GM04504 (cell line): ENCODE results near the gene LMO2.
"Not testable (repeated sequence)": the region's sequence is repeated elsewhere in the genome, so short reads cannot be mapped to it uniquely, and the experiment has no call there.

Experiments used
- DNase-seq: peaks from one replicate; pipeline ENCODE4 v3.0.0-alpha.2; 2012; ENCODE audit warnings: low read depth

Gene LMO2

DNA sequence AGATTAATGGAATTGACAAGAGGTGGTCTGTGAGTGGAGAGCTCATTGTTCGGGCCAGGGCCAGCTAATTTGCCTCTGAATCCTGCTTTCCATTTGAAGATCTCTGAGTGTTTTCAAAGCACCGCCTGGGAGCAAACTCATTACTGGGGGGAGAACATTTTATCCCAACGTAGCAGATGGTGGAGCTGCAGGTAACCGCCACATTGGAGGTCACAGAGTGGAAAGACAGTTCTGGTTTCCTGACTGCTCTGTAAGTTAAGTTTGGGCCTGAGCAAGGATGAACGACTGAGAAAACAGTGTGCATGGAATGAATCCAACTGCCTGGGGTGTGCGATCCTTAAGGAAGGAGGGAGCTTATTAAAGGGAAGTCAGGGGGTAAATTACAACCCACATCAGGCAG lies 30.5 kb downstream of the LMO2 start:
- DNase-seq = no peak

DNA sequence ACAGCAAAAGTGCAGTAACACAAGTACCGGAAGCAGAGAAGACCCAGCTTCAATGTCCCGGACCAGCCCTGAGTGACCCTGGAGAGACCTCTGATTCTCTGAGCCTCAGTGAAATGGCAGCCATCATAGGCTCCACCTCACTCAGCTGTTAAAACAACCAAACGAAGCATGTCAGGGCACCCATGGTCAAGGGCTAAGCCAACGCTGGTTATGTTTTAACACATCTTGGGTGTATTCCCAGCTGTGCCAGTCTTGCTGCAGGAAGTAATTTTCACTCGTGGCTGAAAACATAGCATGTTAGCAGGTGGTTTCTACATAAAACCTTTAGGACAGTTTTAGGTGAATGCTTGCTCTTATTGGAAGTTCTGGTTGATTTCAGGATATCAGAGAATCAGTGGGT lies 30.9 kb downstream of the LMO2 start:
- DNase-seq = no peak

DNA sequence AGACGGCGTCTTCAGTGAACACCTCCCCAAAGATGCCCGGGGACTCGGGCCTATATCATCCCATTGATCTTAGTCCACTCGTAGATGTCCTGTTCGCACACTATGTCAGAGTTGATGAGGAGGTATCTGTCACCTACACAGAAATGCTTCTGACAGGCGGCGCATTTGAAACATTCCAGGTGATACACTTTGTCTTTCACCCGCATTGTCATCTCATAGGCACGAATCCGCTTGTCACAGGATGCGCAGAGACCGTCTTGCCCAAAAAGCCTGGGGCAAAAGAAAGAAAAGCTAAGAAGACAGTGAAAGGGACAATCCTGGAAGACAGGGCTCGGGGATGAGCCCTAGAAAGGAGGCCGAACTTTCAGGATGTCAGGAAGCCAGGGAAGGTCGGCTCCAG lies 32.6 kb downstream of the LMO2 start:
- no peak for DNase-seq

DNA sequence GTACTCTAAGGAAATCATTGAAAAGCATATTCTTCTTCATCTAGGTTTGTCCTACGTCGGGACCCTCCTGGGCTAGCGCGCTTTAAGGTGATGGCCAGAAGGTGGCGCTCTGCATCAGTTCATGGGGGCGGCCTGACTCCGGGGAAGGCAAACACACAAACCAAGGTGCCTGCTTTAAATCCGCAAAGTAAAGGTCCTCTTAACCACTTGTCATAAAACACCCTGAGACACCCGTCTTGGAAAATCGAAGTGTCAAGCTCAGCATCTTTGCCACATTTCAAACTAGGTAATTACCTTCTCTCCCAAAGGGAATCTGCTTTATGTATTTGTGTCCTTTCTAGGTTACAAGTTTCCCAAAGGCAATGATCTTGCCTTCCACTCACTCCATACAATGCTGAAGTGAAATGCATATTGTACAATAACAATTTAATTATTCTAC lies 33.9 kb downstream of the LMO2 start:
- peak; percentile 17 for DNase-seq

DNA sequence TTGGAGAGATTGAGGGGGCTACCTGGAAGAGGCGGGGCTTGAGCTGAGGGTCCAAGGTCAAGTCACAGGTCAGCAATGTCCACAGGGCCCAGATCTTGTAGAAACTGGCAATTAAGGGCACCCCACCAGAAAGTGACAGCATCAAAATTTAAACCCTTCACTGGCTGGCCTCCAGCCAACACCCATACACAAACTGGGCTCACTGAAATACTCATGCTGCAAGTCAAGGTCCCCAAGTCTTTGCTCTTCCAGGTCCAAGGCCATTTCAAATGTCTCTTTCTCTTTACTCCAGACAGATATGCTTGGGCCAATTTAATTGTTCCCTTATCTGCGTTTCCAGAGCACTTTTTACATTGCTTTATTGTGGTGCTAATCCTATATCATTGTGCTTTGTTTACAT lies 36.4 kb downstream of the LMO2 start:
- no peak for DNase-seq

DNA sequence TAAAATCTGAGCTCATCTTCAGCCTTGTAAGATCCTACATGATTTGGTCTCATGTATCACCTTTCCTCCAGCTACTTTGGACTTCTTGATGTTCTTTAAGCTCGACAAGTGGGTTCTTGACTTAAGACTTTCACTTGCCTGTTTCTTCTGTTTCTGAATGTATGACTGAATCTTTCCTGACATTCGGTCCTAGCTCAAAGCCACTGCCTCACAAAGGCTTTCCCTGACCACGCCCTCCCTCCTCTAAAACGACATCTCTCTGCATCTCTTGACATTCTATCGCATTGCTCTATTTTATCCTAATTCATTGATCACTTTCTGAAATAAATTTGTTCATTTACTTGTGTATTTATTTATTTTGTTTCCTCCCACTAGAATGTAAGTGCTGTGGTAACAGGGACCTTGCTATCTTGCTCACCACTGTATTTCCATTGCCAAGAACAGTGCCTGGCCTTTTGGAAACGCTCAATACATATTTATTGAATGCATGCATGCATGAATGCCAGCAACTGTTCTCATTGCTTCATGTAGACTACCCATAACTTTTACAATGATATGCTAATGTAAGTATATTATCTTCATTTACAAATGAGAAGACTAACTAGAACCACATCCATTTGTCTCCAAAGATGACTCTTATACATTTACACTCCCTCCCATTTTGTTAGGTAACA lies 43.0 kb downstream of the LMO2 start:
- DNase-seq = no peak

DNA sequence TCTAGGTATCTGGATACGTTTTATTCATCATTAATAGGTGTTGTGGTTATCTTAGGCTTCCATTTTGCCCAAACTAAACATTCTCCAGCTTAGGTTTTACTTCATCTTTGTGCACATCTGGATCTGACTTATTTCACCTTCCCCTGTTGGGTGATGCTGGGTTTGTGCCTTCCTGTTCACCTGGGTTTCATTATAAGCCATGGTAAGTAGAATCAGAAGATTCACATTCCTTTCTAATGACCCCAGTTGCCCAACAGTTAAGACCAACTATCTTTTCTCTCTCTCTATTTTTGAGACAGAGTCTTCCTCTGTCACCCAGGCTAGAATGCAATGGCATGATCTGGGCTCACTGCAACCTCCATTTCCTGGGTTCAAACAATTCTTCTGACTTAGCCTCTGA lies 44.6 kb downstream of the LMO2 start:
- no peak for DNase-seq

DNA sequence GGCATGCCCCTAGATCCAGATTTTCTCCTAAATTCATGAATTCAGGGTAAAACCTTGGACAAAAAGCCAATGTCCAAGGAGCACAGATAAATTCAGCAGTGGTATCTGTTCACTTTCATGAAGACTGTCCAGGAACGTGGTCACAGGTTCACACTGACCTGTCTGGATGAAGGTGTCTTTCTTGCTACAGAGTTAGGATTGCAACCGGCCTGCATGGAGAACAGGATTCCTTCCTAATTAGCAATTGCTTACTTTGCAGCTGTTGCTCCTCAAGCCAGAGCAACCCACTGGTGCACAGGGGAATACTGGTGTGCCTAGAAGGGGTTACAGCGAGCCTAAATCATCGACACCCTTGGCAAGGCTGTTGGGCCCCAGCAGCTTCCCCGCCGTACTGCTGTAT lies 47.6 kb downstream of the LMO2 start:
- DNase-seq = no peak

DNA sequence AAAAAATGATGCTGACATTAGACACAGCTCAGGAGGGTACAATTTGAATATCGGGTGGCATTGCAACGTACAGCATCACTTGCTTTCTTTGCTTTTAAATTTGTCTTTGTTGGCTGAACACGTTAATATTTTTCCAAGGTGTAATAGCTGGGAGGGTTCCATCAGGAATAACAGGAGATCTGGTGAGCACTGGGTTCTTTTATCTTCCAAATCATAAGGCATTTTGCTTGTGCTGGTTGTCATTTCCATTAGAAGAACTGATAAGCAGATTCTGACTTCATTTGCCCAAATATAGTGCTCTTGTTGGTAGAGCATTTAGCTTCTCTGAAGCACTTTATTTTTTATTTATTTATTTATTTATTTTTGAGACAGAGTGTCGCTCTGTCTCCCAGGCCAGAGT lies 48.9 kb downstream of the LMO2 start:
- DNase-seq = no peak

DNA sequence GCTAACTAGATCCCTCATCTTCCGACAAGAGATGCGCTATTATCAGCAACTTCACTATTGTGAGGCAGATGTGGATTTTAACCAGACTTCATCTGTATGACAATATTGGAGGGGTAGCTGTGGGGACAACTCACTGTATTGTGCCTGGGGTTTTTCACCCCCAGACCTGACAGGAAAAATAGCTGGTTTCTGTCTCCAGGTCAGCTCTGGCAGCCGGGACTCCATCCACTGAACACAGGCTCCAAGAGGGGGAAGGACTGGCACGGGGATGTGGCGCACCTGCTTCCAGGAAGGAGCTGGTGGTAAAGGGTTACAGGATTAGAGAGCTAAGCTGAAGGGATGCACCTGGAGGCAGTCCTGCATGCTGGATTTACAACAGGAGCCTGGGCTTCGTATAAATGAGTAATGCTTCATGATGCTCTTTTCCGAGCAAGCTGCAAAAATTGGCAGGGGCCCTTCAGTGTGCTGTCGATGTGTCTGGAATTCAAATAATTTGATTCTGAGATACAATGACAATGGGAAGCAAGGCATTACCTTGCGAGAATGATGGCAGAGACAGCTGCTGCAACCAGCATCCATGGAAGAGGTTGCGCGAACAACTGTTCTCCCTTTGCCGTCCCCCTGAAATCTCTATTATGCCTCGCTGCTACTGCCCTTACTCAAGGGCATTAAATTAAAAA lies 49.5 kb downstream of the LMO2 start:
- DNase-seq = no peak

DNA sequence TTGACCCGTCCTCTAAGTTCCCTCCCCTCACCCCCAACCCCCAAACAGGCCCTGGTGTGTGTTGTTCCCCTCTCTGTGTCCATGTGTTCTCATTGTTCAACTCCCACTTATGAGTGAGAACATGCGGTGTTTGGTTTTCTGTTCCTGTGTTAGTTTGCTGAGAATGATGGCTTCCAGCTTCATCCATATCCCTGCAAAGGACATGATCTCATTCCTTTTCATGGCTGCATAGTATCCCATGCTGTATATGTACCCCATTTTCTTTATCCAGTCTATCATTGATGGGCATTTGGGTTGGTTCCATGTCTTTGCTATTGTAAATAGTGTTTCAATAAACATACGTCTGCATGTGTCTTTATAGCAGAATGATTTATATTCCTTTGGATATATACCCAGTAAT lies 53.6 kb downstream of the LMO2 start:
- not testable (repeated sequence) for DNase-seq

DNA sequence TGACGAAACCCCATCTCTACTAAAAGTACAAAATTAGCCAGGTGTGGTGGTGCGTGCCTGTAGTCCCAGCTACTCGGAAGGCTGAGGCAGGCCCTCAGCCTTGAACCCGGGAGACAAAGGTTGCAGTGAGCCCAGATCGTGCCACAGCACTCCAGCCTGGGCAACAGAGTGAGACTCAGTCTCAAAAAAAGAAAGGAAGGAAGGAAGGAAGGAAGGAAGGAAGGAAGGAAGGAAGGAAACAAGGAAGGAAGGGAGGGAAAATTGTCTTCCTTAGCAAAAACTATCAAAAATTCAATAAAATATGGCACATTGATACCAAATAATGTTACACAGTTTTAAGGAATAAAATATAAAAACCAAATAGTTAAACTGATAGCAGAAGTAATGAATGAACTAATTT lies 54.5 kb downstream of the LMO2 start:
- DNase-seq = not testable (repeated sequence)

DNA sequence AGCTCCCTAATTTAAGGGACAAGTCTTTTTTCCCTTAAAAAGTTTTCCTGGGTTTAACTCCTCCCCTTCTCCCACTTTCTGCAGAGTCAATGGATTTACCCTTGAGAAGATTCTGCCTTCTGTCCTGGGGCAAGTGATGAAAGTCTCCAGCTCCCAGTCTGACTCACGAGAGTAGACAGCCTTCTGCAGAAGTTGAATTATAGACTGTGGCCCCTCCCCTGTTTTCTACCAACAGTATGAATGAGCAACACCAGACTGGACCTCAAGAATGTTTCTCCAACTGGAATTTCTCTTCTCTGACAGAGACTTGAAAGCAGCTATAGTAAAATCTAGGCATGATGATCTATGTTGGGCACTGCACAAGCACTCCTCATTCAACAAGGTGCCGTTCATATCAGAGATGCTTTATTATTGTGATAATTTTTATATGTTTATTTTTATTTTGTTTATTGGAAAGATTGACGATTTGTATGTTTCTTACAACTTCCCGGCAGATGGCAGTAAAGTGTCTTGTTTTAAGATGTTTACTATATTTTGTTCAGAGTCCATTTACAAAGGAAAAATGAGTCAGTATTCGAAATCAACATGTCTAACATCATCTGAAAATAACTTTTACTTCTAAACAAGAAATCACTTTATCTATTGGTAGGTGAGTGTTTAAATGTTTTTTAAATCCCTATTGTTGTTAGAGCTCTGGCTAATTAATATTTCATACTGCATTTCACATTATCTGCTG lies 56.6 kb downstream of the LMO2 start:
- DNase-seq = peak; percentile 65

DNA sequence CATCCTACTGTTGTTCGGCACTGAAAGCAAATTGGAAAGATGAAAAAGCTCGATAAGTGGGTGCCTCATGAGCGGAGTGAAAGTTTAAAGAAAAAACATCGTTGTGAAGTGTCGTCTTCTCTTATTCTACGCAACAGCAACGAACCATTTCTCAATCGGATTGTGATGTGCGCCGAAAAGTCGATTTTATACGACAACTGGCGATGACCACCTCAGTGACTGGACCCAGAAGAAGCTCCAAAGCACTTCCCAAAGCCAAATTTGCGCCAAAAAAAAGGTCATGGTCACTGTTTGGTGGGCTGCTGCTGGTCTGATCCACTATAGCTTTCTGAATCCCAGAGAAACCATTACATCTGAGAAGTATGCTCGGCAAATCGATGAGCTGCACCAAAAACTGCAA lies 59.2 kb downstream of the LMO2 start:
- DNase-seq = no peak

DNA sequence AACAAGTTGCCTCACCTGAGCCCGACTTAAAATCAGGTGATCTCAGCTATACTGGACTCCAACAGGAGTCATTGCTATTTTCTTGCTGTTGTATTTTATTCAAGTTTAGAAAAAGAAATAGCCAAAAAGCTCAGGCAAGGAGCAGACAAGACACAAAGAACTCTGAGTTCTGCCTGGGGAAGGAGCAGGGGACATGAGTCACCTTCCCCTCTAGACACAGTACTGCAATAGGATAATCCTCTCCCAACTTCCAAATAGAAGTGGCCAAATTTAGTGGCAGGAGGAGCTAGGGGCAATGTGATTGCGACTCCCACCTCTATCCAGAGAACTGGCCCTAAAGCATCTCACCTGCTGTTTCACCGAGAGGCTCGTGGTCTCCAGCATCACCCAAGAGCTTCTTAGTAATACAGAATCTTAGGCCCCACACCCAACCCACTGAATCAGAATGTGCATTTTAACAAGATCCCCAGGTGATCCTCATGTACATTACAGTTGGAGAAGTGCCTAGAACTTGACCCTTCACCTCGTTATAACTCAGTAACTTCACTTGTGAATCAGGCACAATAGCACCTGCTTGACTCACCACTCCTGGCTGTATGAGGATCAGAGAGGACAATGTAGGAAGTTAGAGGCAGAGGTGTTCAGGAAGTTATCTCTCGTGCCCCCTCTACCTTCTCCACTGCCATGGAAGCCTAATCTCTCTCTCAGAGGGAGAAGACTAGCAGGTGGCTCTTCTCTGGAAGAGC lies 60.8 kb downstream of the LMO2 start:
- no peak for DNase-seq

DNA sequence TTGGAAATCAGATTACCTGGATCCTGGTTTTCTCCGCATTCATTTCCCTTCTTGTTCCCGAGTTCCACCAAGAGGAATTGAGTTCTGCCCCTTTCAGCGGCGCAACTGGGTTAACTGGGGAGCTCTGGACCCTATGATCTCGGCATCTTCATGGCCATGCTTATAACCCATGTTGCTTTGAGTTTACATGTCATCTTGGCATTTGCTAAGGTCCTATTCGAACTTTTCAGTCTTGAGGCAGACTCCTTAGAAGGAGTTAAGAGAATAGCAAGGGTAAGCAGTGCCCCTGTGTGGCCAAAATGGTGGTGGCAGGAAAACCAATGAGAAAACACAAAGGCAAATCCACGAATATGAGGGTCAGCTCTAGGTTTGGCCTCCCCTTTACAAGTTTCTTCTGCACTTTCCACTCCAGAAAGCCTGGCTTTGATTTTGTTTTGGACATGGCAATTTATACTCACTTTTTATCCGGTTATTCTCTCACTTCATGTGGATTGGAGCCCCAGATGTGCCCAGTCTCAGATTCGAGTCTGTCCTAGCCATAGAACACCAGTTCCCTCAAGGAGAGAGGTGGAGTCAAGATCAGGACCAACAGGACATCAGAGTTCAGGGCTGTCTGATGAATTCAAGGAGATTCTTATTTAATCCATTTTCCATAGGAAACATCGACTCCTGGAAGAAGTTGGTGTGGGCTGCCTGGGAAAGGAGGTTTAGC lies 62.3 kb downstream of the LMO2 start:
- peak; percentile 46 for DNase-seq

DNA sequence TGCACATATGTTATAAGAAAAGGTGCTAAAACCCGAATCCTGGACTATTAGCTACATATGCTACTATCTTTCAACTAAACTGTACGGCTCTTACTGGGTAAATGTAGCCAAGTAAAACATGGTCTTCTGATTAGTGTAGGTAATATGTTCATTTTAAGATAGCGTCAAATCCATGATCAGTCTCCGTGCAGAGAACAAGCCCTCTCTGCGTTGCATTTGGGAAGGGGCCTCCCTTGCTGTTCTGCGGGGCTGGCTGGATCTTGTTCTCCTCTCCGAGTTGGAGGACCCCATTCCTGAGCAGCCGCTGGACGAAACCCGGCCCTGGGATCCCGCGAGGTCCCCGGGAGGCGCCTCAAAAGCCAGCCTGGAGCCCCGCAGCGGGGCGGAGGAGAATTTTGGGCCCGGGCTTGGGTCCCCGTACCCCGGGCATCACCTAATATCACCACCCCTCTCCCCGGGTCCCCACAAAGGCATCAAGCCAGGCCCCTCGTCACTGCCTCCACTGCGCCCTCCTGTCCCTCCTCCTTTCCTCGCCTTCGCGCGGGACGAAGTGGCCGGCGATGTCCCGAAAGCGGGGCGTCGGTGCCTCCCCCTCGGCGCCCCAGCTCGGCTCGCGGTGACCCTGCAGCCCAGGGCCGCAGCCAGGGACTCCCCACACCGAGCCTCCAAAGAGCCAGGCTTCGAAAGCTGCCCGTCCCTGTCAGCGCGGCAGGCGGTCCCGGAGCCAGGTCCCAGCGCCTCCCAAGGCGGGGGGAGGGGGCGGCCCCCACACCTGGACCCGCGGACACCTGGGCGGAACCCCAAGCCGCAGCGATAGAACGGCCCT lies 63.1 kb downstream of the LMO2 start:
- no peak for DNase-seq

DNA sequence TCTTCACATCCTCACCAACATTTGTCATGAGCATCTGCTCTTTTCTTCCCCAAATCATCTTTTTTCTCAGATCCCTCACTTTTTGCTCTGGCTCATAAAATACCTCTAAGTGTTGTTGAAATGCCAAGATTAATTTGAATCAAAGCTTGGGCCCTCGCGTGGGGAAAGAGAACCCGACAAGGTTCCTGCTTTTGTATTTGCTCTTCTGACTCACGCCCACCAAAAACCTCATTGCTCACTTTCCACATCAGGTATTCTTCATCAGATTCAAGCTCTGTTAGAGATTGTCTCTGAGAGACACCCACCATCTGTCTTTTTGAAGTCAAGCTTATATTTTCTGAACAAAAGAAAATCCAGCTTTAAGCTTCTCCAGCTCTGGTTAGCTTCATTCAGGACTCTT lies 64.7 kb downstream of the LMO2 start:
- no peak for DNase-seq

DNA sequence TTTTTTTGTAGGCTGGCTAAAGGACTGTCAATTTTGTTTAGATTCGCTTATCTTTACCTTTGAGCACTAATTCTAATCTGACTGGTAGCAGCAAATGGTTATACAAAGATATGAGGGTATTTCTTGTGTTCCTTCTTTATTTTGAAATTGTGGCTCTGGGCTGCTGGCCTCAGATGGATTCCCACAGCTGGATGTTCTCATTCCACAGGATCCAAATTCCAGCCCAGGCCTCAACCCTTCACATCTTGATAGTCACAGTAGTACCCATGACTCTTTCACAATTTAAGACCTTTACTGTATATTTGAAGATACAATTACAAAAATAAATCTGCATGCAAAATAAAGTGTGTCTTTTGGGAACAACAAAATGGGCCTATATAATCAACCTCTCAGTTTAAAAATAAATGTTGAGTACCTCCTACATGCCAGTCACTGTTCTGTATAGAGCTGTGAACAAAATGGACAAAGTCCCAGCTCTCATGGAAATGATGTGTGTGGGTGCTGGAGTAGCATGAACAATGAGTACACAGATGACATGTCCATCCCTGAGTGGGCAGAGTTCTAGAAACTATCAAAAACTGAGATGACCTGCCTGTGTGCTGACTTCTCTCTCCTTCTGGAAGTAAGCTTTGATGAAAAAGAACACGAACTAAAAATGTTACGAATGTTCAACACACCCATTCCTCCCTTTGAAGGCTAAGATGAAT lies 65.9 kb downstream of the LMO2 start:
- DNase-seq = no peak

DNA sequence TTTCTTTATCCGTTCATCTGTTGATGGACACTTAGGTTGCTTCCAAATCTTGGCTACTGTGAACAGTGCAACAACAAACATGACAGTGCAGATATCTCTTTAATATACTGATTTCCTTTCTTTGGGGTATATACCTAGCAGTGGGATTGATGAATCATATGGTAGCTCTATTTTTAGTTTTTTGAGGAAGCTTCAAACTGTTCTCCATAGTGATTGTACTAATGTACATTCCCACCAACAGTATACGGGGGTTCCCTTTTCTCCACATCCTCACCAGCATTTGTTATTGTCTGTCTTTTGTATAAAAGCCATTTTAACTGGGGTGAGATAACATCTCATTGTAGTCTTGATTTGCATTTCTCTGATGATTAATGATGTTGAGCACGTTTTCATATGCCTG lies 68.9 kb downstream of the LMO2 start:
- DNase-seq = not testable (repeated sequence)
